Body of pancreas (tissue), 4 donors: Measurements from ENCODE around the gene BACE2. TPM values are rescaled to one million over a fixed set of nuclear protein-coding genes. Genes with fewer than 3 reads are reported as not detected.

ENCODE experiments used
- ATAC-seq: fragments of 150-250 bp; one replicate; pipeline ENCODE4 v1.9.1; 2016
- DNase-seq, 4 donors: peaks; one replicate each; pipeline ENCODE4 v3.0.0-alpha.2; 2019
- H3K27ac ChIP-seq, 4 donors: fragments of 200-600 bp; sonication (generic); 1 replicate in 3 of 4; 2 replicates in 1 of 4; pipeline versions ENCODE4 v1.5.1 to v1.6.1; 2016 to 2019; ENCODE audit warnings: mild to moderate bottlenecking in 1 of 4, mixed read lengths in 1 of 4, moderate library complexity in 1 of 4
- H3K27me3 ChIP-seq, 2 donors: fragments of 200-600 bp; sonication (generic); one replicate each; pipeline ENCODE4 v1.6.0; 2016; ENCODE audit warnings: mild to moderate bottlenecking in 1 of 2
- H3K36me3 ChIP-seq, 2 donors: fragments of 200-600 bp; sonication (generic); replicated peaks in 1 of 2; 2 replicates each; pipeline ENCODE4 v1.5.1; 2016; ENCODE audit warnings: low read depth in 2 of 2; ENCODE audit not compliant: insufficient read depth in 1 of 2
- H3K4me1 ChIP-seq: fragments of 200-600 bp; sonication (generic); one replicate; pipeline ENCODE4 v1.6.0; 2016
- H3K4me3 ChIP-seq, 2 donors: fragments of 200-600 bp; sonication (generic); 1 replicate in 1 of 2; 2 replicates in 1 of 2; pipeline ENCODE4 v1.5.1; 2016 to 2019
- H3K9me3 ChIP-seq, 3 donors: fragments of 200-600 bp; sonication (generic); 1 replicate in 2 of 3; 2 replicates in 1 of 3; pipeline ENCODE4 v1.5.1; 2016
- POLR2A ChIP-seq, 3 donors: fragments of 450-650 bp; IDR thresholded peaks; one replicate each; pipeline ENCODE4 v1.6.1; 2016; ENCODE audit warnings: antibody characterized with exemption in 3 of 3, mild to moderate bottlenecking in 2 of 3
- WGBS, 2 donors: methylation state at CpG; one replicate each; pipeline ENCODE4 v1.1.5; 2017; 5-methylcytosine and 5-hydroxymethylcytosine counted together
- intact Hi-C: fragments of 100-400 bp; cut with DNase I; formaldehyde crosslinking; loops from one replicate; pipeline ENCODE4 v1.15.1; 2023
- total RNA-seq, 2 donors: library from RNA; depleted of rRNA; stranded (reverse); fragments of >200 nt; gene quantifications; one replicate each; pipeline ENCODE4 v1.1.0, GENCODE V29; 2016
- TF ChIP-seq, protein P1 (sequence below), 7 experiments: fragments of 450-650 bp in 4 of 7; fragments of 200-600 bp in 3 of 7; sonication (generic) in 3 of 7; IDR thresholded peaks; one replicate each; pipeline ENCODE4 v1.5.1; 2016 to 2019; ENCODE audit warnings: antibody characterized with exemption in 7 of 7

Gene BACE2
- total RNA-seq, 2 donors from 2014 or later, result 86.4 to 107 TPM

DNA sequence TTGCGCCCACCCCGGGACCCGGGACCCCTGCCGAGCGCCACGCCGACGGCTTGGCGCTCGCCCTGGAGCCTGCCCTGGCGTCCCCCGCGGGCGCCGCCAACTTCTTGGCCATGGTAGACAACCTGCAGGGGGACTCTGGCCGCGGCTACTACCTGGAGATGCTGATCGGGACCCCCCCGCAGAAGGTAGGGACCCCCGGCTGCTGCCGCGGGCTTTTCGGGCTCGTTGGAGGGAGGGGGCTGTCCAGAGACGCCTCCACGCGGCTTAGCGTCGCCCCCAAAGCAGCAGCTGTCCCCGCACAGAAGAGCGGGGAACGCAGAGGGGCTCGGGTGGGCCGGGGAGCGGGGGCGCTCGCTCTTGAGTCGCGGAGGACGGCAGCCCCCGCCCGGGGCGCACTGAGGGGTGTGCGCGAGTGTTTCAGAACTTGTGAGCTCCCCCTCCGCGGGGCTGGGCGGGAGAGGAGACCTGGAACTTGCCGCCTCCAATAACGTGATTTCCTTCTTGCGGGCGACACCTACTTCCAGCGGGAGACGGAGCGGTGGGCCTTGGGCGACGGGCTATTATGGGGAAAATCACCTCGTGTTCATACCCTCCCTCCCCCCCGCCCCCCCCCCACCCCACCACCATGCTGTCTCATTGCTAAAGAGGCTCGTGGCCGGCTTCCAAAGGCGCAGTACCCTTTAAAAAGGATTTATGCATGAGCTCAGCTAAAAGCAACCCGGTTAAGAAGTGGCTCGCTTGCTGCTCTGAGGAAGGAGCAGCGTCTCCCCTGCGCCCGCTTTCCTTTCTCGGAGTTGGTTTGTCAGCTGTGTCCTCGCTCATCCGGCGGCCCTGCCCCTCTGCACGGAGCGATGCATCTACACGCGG is 664 bp downstream of the BACE2 start:
- TF ChIP-seq, protein P1, sequence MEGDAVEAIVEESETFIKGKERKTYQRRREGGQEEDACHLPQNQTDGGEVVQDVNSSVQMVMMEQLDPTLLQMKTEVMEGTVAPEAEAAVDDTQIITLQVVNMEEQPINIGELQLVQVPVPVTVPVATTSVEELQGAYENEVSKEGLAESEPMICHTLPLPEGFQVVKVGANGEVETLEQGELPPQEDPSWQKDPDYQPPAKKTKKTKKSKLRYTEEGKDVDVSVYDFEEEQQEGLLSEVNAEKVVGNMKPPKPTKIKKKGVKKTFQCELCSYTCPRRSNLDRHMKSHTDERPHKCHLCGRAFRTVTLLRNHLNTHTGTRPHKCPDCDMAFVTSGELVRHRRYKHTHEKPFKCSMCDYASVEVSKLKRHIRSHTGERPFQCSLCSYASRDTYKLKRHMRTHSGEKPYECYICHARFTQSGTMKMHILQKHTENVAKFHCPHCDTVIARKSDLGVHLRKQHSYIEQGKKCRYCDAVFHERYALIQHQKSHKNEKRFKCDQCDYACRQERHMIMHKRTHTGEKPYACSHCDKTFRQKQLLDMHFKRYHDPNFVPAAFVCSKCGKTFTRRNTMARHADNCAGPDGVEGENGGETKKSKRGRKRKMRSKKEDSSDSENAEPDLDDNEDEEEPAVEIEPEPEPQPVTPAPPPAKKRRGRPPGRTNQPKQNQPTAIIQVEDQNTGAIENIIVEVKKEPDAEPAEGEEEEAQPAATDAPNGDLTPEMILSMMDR (IDR thresholded peaks at IDR 0.05), result no peak
- peak in 2 of 3 donors; percentile 36 to 49 for TF ChIP-seq POLR2A (IDR thresholded peaks at IDR 0.05)
- WGBS, 2 donors, result 0 to 1% methylated on average over 25 to 70 of the region's 75 CpGs
- intact Hi-C loops, result no loop called here
- peak overlapping the region; percentile 82 to 93 (median 88) for H3K27ac ChIP-seq
- DNase-seq (peak; percentile 54 to 75 (median 62)), ATAC-seq (peak; percentile 19)
- no peaks in the 10 kb centered on the region for H3K27me3 ChIP-seq
- H3K4me3 ChIP-seq, result peak overlapping the region; percentile 55 to 69
- peaks cover 49% of the 10 kb centered on the region for H3K4me1 ChIP-seq
- H3K36me3 ChIP-seq, result no peaks in the 10 kb centered on the region
- H3K9me3 ChIP-seq, result no peaks in the 10 kb centered on the region

DNA sequence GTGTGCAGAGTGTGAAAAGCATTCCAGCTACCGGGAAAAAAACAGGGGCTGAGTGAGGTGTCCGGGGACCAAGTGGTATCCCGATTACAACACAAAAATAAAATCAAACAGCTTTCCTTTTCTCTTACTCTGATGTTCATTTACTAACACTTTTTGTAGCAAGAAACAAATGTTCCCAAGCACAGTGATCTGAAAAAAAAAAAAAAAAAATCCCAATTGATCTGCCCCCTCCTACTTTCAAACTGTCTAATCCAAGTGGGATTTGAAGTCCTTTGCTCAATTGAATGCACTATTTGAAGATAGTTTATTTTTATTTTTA is 1.3 kb downstream of the BACE2 start:
- H3K36me3 ChIP-seq, result no peaks in the 10 kb centered on the region
- ATAC-seq (no peak), DNase-seq (no peak)
- no peaks in the 10 kb centered on the region for H3K27me3 ChIP-seq
- intact Hi-C loops, result no loop called here
- TF ChIP-seq POLR2A (IDR thresholded peaks at IDR 0.05), result no peak
- TF ChIP-seq, protein P1 (IDR thresholded peaks at IDR 0.05), result no peak
- peaks cover 49% of the 10 kb centered on the region for H3K4me1 ChIP-seq
- 0 to 6% methylated on average over 3 of the region's 3 CpGs for WGBS, 2 donors
- no peaks in the 10 kb centered on the region for H3K9me3 ChIP-seq
- peak overlapping the region; percentile 39 to 93 (median 84) for H3K27ac ChIP-seq
- peak overlapping the region; percentile 55 to 69 for H3K4me3 ChIP-seq

DNA sequence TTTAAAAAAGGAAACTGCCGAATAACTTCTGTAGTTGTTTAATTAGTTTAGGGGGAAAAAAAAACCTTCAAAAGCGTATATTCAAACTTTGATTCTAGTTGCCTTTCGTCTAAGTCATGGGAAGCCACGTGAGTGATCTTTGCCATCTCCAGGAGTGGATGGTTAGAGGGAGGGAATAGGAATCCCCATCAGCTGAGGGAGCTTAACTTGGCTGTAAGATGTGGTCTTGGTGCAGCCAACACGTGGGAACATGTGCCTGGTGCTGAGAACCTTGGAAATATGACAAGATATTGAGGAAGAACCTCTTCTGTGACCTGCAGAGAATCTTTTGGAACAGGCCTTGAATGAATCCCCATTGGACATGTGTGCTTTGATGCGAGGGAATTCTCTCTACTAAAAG is 1.7 kb downstream of the BACE2 start:
- intact Hi-C loops, result no loop called here
- H3K27ac ChIP-seq, result peak overlapping the region in 2 of 4 donors; percentile 84 to 86
- 64 to 67% methylated on average over 6 of the region's 6 CpGs for WGBS, 2 donors
- H3K36me3 ChIP-seq, result no peaks in the 10 kb centered on the region
- no peak for ATAC-seq
- H3K27me3 ChIP-seq, result no peaks in the 10 kb centered on the region
- H3K4me1 ChIP-seq, result peaks cover 48% of the 10 kb centered on the region
- H3K9me3 ChIP-seq, result no peaks in the 10 kb centered on the region
- DNase-seq, result no peak
- TF ChIP-seq POLR2A (IDR thresholded peaks at IDR 0.05), result no peak
- TF ChIP-seq, protein P1 (IDR thresholded peaks at IDR 0.05), result no peak
- no peak overlapping the region for H3K4me3 ChIP-seq

DNA sequence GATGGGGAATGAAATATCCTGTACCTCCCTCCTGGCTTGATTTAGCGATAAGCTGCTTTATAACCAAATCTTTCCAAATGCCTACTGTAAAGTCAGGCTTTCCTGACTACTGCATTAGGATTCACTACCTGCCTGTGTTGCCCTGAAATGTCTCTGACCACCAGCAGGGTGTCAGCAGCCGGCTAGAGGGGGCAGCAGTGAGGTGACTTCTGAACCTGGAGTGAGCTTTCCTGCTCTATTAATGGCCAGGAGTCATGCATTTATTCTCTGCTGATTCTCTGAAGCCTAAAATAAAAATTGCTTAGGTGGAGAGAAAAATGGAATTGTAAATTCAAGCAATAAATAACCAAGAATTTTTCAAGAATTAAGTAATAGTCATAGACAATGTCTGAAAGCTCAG is 2.5 kb downstream of the BACE2 start:
- Histone ChIP-seq H3K36me3 (no peaks in the 10 kb centered on the region), H3K9me3 (no peaks in the 10 kb centered on the region), H3K27me3 (no peaks in the 10 kb centered on the region), H3K4me1 (peaks cover 45% of the 10 kb centered on the region), H3K4me3 (no peak overlapping the region), H3K27ac (peak overlapping the region; percentile 60 to 89 (median 85))
- DNase-seq (peak; percentile 57 to 79 (median 70)), ATAC-seq (peak; percentile 33)
- WGBS, 2 donors, result 14 to 17% methylated on average over 2 of the region's 2 CpGs
- no peak for TF ChIP-seq POLR2A (IDR thresholded peaks at IDR 0.05)
- TF ChIP-seq, protein P1 (IDR thresholded peaks at IDR 0.05), result peak in 6 of 7 experiments; percentile 60 to 85 (median 76)
- intact Hi-C loops, result no loop called here
